GM12891 (cell line): Measurements from ENCODE around the gene STRA6. TPM values are rescaled to one million over a fixed set of nuclear protein-coding genes. Genes with fewer than 3 reads are reported as not detected.

Source experiments
- DNase-seq: peaks from one replicate; pipeline ENCODE4 v3.0.0; 2011; ENCODE audit warnings: low spot score; ENCODE audit not compliant: insufficient read length
- FAIRE-seq: peaks from 2 replicates; lab custom pipeline; 2011; peaks lifted over from hg19 to GRCh38; lab: Jason Lieb, UNC
- PAX5 ChIP-seq: IDR thresholded peaks from 2 replicates; pipeline ENCODE4 v1.6.1; 2011; ENCODE audit warnings: low read length, moderate library complexity, mild to moderate bottlenecking; ENCODE audit not compliant: insufficient read depth, severe bottlenecking
- POLR2A ChIP-seq: IDR thresholded peaks from 2 replicates; pipeline ENCODE4 v1.6.1; 2011; ENCODE audit warnings: low read depth, low read length, control low read depth
- POLR2AphosphoS5 ChIP-seq: IDR thresholded peaks from 2 replicates; pipeline ENCODE4 v1.6.1; 2011; ENCODE audit warnings: low read depth, low read length, control low read depth
- POU2F2 ChIP-seq: IDR thresholded peaks from 2 replicates; pipeline ENCODE4 v1.6.1; 2011; ENCODE audit warnings: low read depth, mild to moderate bottlenecking, control low read depth, low read length, moderate library complexity
- SPI1 ChIP-seq: IDR thresholded peaks from 2 replicates; pipeline ENCODE4 v1.6.1; 2011; ENCODE audit warnings: low read depth, low read length, control low read depth
- TAF1 ChIP-seq: IDR thresholded peaks from 2 replicates; pipeline ENCODE4 v1.6.1; 2011; ENCODE audit warnings: low read depth, low read length, control low read depth
- polyA plus RNA-seq: library from polyadenylated mRNA; unstranded; fragments of >200 nt; gene quantifications from one replicate; pipeline ENCODE4 v1.2.1, GENCODE V29; 2012; ENCODE audit warnings: low read depth, missing spikeins, inconsistent platforms; ENCODE audit not compliant: missing spikeins

Gene STRA6, protein sequence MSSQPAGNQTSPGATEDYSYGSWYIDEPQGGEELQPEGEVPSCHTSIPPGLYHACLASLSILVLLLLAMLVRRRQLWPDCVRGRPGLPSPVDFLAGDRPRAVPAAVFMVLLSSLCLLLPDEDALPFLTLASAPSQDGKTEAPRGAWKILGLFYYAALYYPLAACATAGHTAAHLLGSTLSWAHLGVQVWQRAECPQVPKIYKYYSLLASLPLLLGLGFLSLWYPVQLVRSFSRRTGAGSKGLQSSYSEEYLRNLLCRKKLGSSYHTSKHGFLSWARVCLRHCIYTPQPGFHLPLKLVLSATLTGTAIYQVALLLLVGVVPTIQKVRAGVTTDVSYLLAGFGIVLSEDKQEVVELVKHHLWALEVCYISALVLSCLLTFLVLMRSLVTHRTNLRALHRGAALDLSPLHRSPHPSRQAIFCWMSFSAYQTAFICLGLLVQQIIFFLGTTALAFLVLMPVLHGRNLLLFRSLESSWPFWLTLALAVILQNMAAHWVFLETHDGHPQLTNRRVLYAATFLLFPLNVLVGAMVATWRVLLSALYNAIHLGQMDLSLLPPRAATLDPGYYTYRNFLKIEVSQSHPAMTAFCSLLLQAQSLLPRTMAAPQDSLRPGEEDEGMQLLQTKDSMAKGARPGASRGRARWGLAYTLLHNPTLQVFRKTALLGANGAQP
- 2.9 TPM for polyA plus RNA-seq

GRCh38 chr15:74202452-74203401 lies at the start of gene STRA6:
Gene STRA6 (minus strand): TSS chr15:74202787. CDS start chr15:74202267, 520 bp downstream.
- no peak for TF ChIP-seq POLR2A
- TF ChIP-seq TAF1: no peak
- TF ChIP-seq SPI1: no peak
- TF ChIP-seq POLR2AphosphoS5: no peak
- no peak for TF ChIP-seq POU2F2
- no peak for TF ChIP-seq PAX5
- FAIRE-seq (no peak), DNase-seq (no peak)

- DNase-seq (no peak), FAIRE-seq (no peak)
- no peak for TF ChIP-seq POLR2AphosphoS5
- TF ChIP-seq POLR2A: no peak
- TF ChIP-seq SPI1: no peak
- TF ChIP-seq POU2F2: no peak
- TF ChIP-seq PAX5: no peak
- TF ChIP-seq TAF1: no peak
Measured at GRCh38 chr15:74252291-74252690, 49.7 kb upstream of the STRA6 start.

DNA sequence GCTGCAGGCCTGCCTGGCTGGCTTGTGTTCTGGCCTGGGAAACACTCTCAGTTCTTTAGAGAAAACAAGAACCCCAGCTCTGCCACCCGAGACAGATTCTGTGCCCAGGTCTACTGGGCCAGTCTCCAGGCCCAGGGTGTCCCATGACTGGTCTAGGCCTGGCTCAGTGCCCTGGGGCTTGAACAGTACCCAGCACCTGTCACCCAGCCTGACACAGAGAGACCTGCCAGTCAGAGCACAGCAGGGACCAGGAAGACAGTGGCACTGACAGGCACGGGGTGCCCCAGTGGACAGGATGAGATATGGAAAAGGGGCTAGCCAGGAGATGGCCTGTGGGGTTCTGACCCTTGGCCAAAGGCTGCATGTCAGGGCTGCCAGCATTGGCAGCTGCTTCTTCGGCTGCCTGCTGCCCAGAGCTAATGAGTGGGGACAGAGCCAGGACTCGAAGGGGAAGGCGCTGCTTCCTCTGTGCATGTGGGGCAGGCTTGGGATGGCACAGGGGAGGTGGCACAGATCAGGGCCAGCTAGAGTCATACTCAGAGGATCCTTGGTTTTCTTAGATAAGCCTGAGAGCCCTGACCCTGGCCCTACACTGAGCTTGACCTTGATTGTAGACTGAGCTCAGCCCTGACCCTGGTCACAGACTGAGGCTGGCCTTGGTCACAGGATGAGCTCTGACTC lies 48.7 kb upstream of the STRA6 start:
- DNase-seq (no peak), FAIRE-seq (no peak)
- TF ChIP-seq TAF1 (no peak), POLR2A (no peak), PAX5 (no peak), SPI1 (no peak), POU2F2 (no peak), POLR2AphosphoS5 (no peak)

DNA sequence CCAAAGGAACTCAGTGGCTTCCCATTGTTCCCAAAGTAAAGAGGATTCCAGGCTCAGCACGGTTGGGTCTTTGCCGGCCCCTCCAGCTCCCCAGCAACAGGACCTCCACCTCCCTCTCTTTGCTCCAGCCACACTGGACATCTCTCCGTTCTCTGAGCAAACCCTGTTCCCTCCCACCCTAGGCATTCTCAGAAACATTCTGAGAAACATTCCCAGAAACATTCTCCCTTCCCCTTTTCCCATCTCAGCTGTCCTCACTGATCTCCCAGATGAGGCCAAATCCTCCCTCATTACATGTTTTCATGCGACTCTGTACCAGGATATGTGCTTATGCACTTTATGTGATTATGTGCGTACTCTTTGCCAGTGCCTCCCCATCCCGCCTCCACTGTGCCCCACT lies 47.7 kb upstream of the STRA6 start:
- DNase-seq: no peak
- TF ChIP-seq SPI1: no peak
- no peak for TF ChIP-seq PAX5
- FAIRE-seq: no peak

GRCh38 chr15:74245342-74245931 lies 42.9 kb upstream of the STRA6 start:
- FAIRE-seq (no peak), DNase-seq (no peak)
- TF ChIP-seq TAF1: no peak
- no peak for TF ChIP-seq POU2F2
- TF ChIP-seq POLR2A: no peak
- no peak for TF ChIP-seq POLR2AphosphoS5
- TF ChIP-seq PAX5: no peak

- FAIRE-seq (no peak), DNase-seq (no peak)
- no peak for TF ChIP-seq POLR2A
- no peak for TF ChIP-seq POU2F2
- TF ChIP-seq SPI1: no peak
- TF ChIP-seq POLR2AphosphoS5: no peak
- no peak for TF ChIP-seq TAF1
- no peak for TF ChIP-seq PAX5
Measured at GRCh38 chr15:74244822-74245341, 42.3 kb upstream of the STRA6 start.

- TF ChIP-seq PAX5: no peak
- no peak for TF ChIP-seq SPI1
- no peak for TF ChIP-seq POU2F2
- TF ChIP-seq POLR2A: no peak
- no peak for TF ChIP-seq POLR2AphosphoS5
- no peak for TF ChIP-seq TAF1
- no peak for DNase-seq
- FAIRE-seq: no peak
Measured at GRCh38 chr15:74243431-74243830, 40.8 kb upstream of the STRA6 start.

DNA sequence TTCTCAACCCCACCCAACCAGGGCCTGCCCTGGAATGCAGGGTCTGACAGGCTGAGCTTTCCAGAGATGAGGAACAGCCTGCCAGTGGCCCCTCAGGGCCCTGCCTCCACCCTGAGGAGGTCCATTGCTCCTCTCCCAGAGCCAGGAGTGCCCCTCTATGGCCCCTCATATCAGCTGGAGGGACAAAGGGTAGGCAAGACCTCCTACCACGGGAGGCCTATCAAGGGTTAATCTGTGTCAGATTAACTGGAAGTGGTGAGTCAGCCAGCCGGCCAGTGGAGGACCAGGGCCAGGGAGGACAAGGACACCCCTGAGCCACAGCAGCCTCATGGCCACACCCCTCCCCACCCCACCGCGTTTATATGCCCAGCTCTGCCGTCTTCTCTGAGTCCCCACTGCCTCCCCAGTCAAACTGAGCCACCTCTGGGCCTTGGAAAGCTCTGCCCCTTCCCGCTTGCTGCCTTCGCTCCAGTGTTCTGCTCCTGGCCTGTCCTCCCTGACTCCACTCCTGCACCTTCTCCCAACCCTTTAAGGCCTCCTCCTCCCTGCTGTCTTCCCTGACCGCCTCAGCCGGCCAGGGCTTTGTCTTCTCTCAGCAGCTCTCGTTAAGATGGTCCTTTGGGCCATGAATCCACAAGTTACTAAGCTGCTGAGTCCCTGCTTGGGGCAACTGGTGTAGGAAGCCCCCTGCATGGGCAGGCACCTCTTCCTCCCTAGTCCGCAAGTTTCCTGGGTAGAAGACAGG lies 40.0 kb upstream of the STRA6 start:
- TF ChIP-seq SPI1 (no peak), POLR2AphosphoS5 (no peak), POU2F2 (no peak), TAF1 (no peak), POLR2A (no peak), PAX5 (no peak)
- DNase-seq (no peak), FAIRE-seq (no peak)
